H1 (cell line): Measurements from ENCODE around the gene GH1. TPM values are rescaled to one million over a fixed set of nuclear protein-coding genes. Genes with fewer than 3 reads are reported as not detected.

Experiments used
- CTCF ChIA-PET: fragments of 300-600 bp; sonication (Branson Sonifier 250); formaldehyde crosslinking; loops from one replicate; lab custom pipeline; 2021; ENCODE audit not compliant: partially characterized antibody; lab: Charles Lee
- POLR2A ChIA-PET: fragments of 300-600 bp; sonication (Branson Sonifier 250); formaldehyde crosslinking; loops from one replicate; lab custom pipeline; 2021; ENCODE audit warnings: inconsistent platforms; ENCODE audit not compliant: partially characterized antibody; lab: Charles Lee
- DNase-seq, 2 experiments: peaks; one replicate each; pipeline versions ENCODE4 v3.0.0 to v3.0.0-alpha.2; 2010 to 2022; ENCODE audit warnings: low spot score in 2 of 2, low read depth in 1 of 2, mixed read lengths in 1 of 2
- FAIRE-seq: peaks from 2 replicates; lab custom pipeline; 2011; peaks lifted over from hg19 to GRCh38; lab: Jason Lieb, UNC
- H2AFZ ChIP-seq: 2 replicates; pipeline ENCODE4 v1.8.1; 2012; ENCODE audit warnings: low read length, inconsistent platforms
- H2AK5ac ChIP-seq: 2 replicates; pipeline ENCODE4 v1.6.1; 2013; ENCODE audit warnings: low read depth, low read length
- H2BK120ac ChIP-seq: replicated peaks from 2 replicates; pipeline ENCODE3; 2013; ENCODE audit warnings: low read depth, low read length, inconsistent platforms
- H2BK12ac ChIP-seq: 2 replicates; pipeline ENCODE4 v1.6.1; 2013; ENCODE audit warnings: low read depth, low read length
- H2BK15ac ChIP-seq: 2 replicates; pipeline ENCODE4 v1.6.1; 2013; ENCODE audit warnings: low read length
- H2BK20ac ChIP-seq: 2 replicates; pipeline ENCODE4 v1.6.1; 2013; ENCODE audit warnings: low read length
- H2BK5ac ChIP-seq: 2 replicates; pipeline ENCODE4 v1.6.1; 2013; ENCODE audit warnings: low read depth, low read length
- H3K14ac ChIP-seq: 2 replicates; pipeline ENCODE4 v1.6.1; 2013; ENCODE audit warnings: inconsistent platforms; ENCODE audit not compliant: insufficient read length
- H3K18ac ChIP-seq: 2 replicates; pipeline ENCODE4 v1.6.1; 2013; ENCODE audit warnings: low read length; ENCODE audit errors: extremely low read depth
- H3K23ac ChIP-seq: 2 replicates; pipeline ENCODE4 v1.6.1; 2013; ENCODE audit warnings: inconsistent platforms; ENCODE audit not compliant: insufficient read length
- H3K23me2 ChIP-seq: 2 replicates; pipeline ENCODE4 v1.6.1; 2013; ENCODE audit warnings: low read depth, low read length
- H3K27ac ChIP-seq: 2 replicates; pipeline ENCODE4 v1.6.1; 2011; ENCODE audit warnings: low read depth, low read length, inconsistent platforms
- H3K27me3 ChIP-seq, 4 experiments: replicated peaks in 1 of 4; 1 replicate in 1 of 4; 2 replicates in 3 of 4; pipeline versions ENCODE4 v1.6.1 to v1.8.1; 2011 to 2013; ENCODE audit warnings: low read length in 3 of 4, mild to moderate bottlenecking in 3 of 4, inconsistent platforms in 2 of 4, mixed read lengths in 2 of 4, moderate library complexity in 1 of 4; ENCODE audit not compliant: control insufficient read depth in 3 of 4, insufficient read depth in 3 of 4; ENCODE audit errors: extremely low read depth in 1 of 4
- H3K36me3 ChIP-seq, 4 experiments: 2 replicates each; pipeline versions ENCODE4 v1.6.1 to v1.8.1; 2011 to 2013; ENCODE audit warnings: mild to moderate bottlenecking in 4 of 4, low read length in 3 of 4, moderate library complexity in 2 of 4, control low read depth in 1 of 4, inconsistent platforms in 1 of 4; ENCODE audit not compliant: insufficient read depth in 4 of 4, control insufficient read depth in 2 of 4
- H3K4ac ChIP-seq: replicated peaks from 2 replicates; pipeline ENCODE3; 2013; ENCODE audit warnings: low read length, low read depth, mixed read lengths, inconsistent platforms; ENCODE audit not compliant: insufficient read length
- H3K4me1 ChIP-seq, 4 experiments: replicated peaks in 1 of 4; 1 replicate in 1 of 4; 2 replicates in 3 of 4; pipeline versions ENCODE4 v1.6.1 to v1.8.1; 2011 to 2013; ENCODE audit warnings: low read length in 3 of 4, inconsistent platforms in 2 of 4, mixed read lengths in 1 of 4; ENCODE audit not compliant: insufficient read depth in 4 of 4, control insufficient read depth in 3 of 4
- H3K4me2 ChIP-seq, 2 experiments: 2 replicates each; pipeline versions ENCODE4 v1.6.1 to v1.8.1; 2011 to 2013; ENCODE audit warnings: low read depth in 2 of 2, low read length in 2 of 2, control low read depth in 1 of 2, inconsistent platforms in 1 of 2, mild to moderate bottlenecking in 1 of 2; ENCODE audit not compliant: insufficient read depth in 1 of 2
- H3K4me3 ChIP-seq, 4 experiments: fragments of 200-600, 300-600 bp in 1 of 4; sonication (generic), shearing (Covaris generic), sonication (Bioruptor Twin) in 1 of 4; 2 replicates each; pipeline versions ENCODE4 v1.5.1 to v1.8.1; 2011 to 2016; ENCODE audit warnings: low read length in 4 of 4, low read depth in 3 of 4, control low read depth in 2 of 4, inconsistent platforms in 2 of 4, mild to moderate bottlenecking in 2 of 4, mixed read lengths in 1 of 4, moderate library complexity in 1 of 4; ENCODE audit not compliant: insufficient read depth in 2 of 4; ENCODE audit errors: extremely low read depth in 1 of 4
- H3K56ac ChIP-seq: replicated peaks from 2 replicates; pipeline ENCODE3; 2013; ENCODE audit warnings: low read depth, mild to moderate bottlenecking, mixed read lengths, low read length, inconsistent platforms; ENCODE audit not compliant: insufficient read length
- H3K79me1 ChIP-seq: 2 replicates; pipeline ENCODE4 v1.6.1; 2013; ENCODE audit warnings: low read depth, low read length, control low read depth
- H3K79me2 ChIP-seq, 2 experiments: 2 replicates each; pipeline versions ENCODE4 v1.6.1 to v1.8.1; 2012 to 2013; ENCODE audit warnings: low read length in 2 of 2, mild to moderate bottlenecking in 2 of 2, inconsistent platforms in 1 of 2; ENCODE audit not compliant: insufficient read depth in 2 of 2, control insufficient read depth in 1 of 2
- H3K9ac ChIP-seq, 4 experiments: replicated peaks in 1 of 4; 1 replicate in 1 of 4; 2 replicates in 3 of 4; pipeline versions ENCODE4 v1.6.1 to v1.8.1; 2011 to 2013; ENCODE audit warnings: low read depth in 3 of 4, low read length in 3 of 4, control low read depth in 2 of 4, mild to moderate bottlenecking in 2 of 4, moderate library complexity in 2 of 4, inconsistent platforms in 1 of 4; ENCODE audit errors: extremely low read depth in 1 of 4
- H3K9me3 ChIP-seq, 2 experiments: 2 replicates each; pipeline versions ENCODE4 v1.6.1 to v1.8.1; 2012 to 2013; ENCODE audit warnings: mild to moderate bottlenecking in 2 of 2, moderate library complexity in 2 of 2, control low read depth in 1 of 2, inconsistent platforms in 1 of 2, low read depth in 1 of 2, low read length in 1 of 2, mixed read lengths in 1 of 2; ENCODE audit not compliant: insufficient read depth in 2 of 2
- H4K20me1 ChIP-seq, 2 experiments: replicated peaks in 1 of 2; 2 replicates each; pipeline versions ENCODE3 to v1.8.1; 2011 to 2013; ENCODE audit warnings: inconsistent platforms in 2 of 2, low read length in 2 of 2, mild to moderate bottlenecking in 1 of 2; ENCODE audit not compliant: insufficient read depth in 2 of 2, control insufficient read depth in 1 of 2
- H4K5ac ChIP-seq: 2 replicates; pipeline ENCODE4 v1.6.1; 2013; ENCODE audit warnings: low read length, low read depth, mixed read lengths, inconsistent platforms; ENCODE audit not compliant: insufficient read length
- H4K8ac ChIP-seq: 2 replicates; pipeline ENCODE4 v1.8.0; 2013; ENCODE audit warnings: mild to moderate bottlenecking, moderate library complexity, low read length, inconsistent platforms; ENCODE audit not compliant: insufficient read depth; ENCODE audit errors: extremely low read depth
- H4K91ac ChIP-seq: replicated peaks from 2 replicates; pipeline ENCODE3; 2013; ENCODE audit warnings: low read length, mixed read lengths, inconsistent platforms; ENCODE audit not compliant: insufficient read length
- CTCF ChIP-seq, 3 experiments: IDR thresholded peaks; 1 replicate in 2 of 3; 2 replicates in 1 of 3; pipeline versions ENCODE4 v1.5.1 to v1.6.1; 2011; ENCODE audit warnings: low read length in 3 of 3, mild to moderate bottlenecking in 3 of 3, inconsistent platforms in 2 of 3, low read depth in 1 of 3, moderate library complexity in 1 of 3; ENCODE audit not compliant: insufficient read depth in 1 of 3; ENCODE audit errors: control extremely low read depth in 1 of 3
- SP1 ChIP-seq: IDR thresholded peaks from 2 replicates; pipeline ENCODE4 v1.6.1; 2011; ENCODE audit warnings: low read depth, low read length
- WGBS, 2 experiments: shearing (Covaris generic) in 1 of 2; methylation state at CpG; one replicate each; pipeline versions ENCODE4 v1.1.6 to v1.1.7; 2013 to 2015; ENCODE audit warnings: low lambda C conversion rate in 2 of 2, mixed read lengths in 2 of 2, inconsistent platforms in 1 of 2, low coverage in 1 of 2, missing lambda C conversion rate in 1 of 2; ENCODE audit not compliant: insufficient replicate concordance in 2 of 2, insufficient coverage in 1 of 2, insufficient read length in 1 of 2; ENCODE audit errors: extremely low coverage in 1 of 2, missing lambda C conversion rate in 1 of 2; 5-methylcytosine and 5-hydroxymethylcytosine counted together
- polyA plus RNA-seq, 7 experiments: library from polyadenylated mRNA; depleted of rRNA in 3 of 7; stranded (reverse) in 5 of 7; unstranded in 2 of 7; fragments of >200 nt in 5 of 7; fragments of 200-250 nt in 2 of 7; gene quantifications; 1 replicate in 5 of 7; 2 replicates in 1 of 7; 4 replicates in 1 of 7; pipeline versions ENCODE4 v1.2.1 to v1.2.3, GENCODE V29; 2011 to 2013; ENCODE audit warnings: missing spikeins in 2 of 7, mixed read lengths in 2 of 7
- total RNA-seq: library from RNA; stranded (reverse); fragmentation: NEBNext Ultra II Directional; extraction: Animal tissue kit (Norgen Biotek cat#: 25700); gene quantifications from 2 replicates; pipeline ENCODE4 v1.2.1, GENCODE V29; 2021

GH1 gene
- total and polyA plus RNA-seq, 2 of the 8 experiments (the other 6 are each of a cell fraction or from before 2014, with no cell fraction given) = 0.41 TPM; not detected in 1

DNA sequence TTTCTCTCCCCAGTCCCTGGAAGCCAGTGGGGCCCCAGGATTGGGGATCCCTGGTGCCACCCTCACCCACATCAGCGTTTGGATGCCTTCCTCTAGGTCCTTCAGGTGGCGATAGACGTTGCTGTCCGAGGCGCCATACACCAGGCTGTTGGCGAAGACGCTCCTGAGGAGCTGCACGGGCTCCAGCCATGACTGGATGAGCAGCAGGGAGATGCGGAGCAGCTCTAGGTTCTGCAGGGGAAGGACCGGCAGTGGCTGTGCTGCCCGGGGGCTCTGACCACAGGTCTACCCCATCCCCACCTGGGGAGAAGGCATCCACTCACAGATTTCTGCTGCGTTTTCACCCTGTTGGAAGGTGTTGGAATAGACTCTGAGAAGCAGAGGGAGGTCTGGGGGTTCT, 37.9 kb downstream of the GH1 start:
- no peaks in the 10 kb centered on the region for H3K79me1 ChIP-seq
- no peak overlapping the region for H3K56ac ChIP-seq
- H3K79me2 ChIP-seq = no peaks in the 10 kb centered on the region
- no peak overlapping the region for H2AK5ac ChIP-seq
- peak overlapping the region; percentile 97 for H2AFZ ChIP-seq
- POLR2A ChIA-PET = interaction anchor here (0.8 kb wide), 1 partner anchor 15 kb away, joined by 3 read pairs; no protein-coding TSS in a partner anchor
- no peaks in the 10 kb centered on the region for H3K23me2 ChIP-seq
- H3K4me1 ChIP-seq = peaks cover 3 to 15% (median 8%) of the 10 kb centered on the region in 4 experiments
- H3K4me3 ChIP-seq = peak overlapping the region in 1 of 4 experiments; percentile 33; a peak in 1 of 8 replicates
- peak overlapping the region; percentile 81; the same call in 1 of the 2 replicates for H2BK15ac ChIP-seq
- no peaks in the 10 kb centered on the region for H3K9me3 ChIP-seq
- no peak overlapping the region for H4K5ac ChIP-seq
- no peak overlapping the region for H3K23ac ChIP-seq
- no peak overlapping the region for H3K27ac ChIP-seq
- H2BK120ac ChIP-seq = no peak overlapping the region
- H2BK12ac ChIP-seq = 0 out of 2 replicates have a peak overlapping the region, but pooled peaks have one; percentile 2
- peak overlapping the region; percentile 7 to 39; a peak in 3 of 4 replicates for H3K4me2 ChIP-seq
- H4K91ac ChIP-seq = no peak overlapping the region
- 0 out of 2 replicates have a peak overlapping the region, but pooled peaks have one; percentile 61 for H2BK20ac ChIP-seq
- no peak overlapping the region for H3K4ac ChIP-seq
- no peak overlapping the region; the same call in 1 of the 2 replicates for H3K18ac ChIP-seq
- no peaks in the 10 kb centered on the region for H3K27me3 ChIP-seq
- no peak overlapping the region; the same call in 1 of the 2 replicates for H4K8ac ChIP-seq
- 87% methylated on average over 9 of the region's 12 CpGs; no CpG with 5 or more reads in 1 of the 2 experiments for WGBS, 2 experiments
- TF ChIP-seq SP1 (no peak), CTCF (IDR thresholded peaks at IDR 0.05; ENCODE audit: control extremely low read depth in 1 of 3, insufficient read depth in 1 of 3, low read depth in 1 of 3, low read length in 3 of 3) (peak in 1 of 3 experiments; percentile 1; a peak in 1 of 4 replicates)
- TF ChIP-seq, all 59 proteins: peak for 1
- CTCF ChIA-PET = interaction anchor here (0.6 to 4.5 kb wide), 19 partner anchors 14 to 475 kb away, joined by 3 to 66 read pairs (median 5); partner anchors contain the start of genes CSHL1, GH1 and ICAM2
- H3K36me3 ChIP-seq = no peaks in the 10 kb centered on the region
- DNase-seq = no peak
- no peak for FAIRE-seq
- H4K20me1 ChIP-seq = no peaks in the 10 kb centered on the region
- no peak overlapping the region for H3K9ac ChIP-seq
- no peak overlapping the region for H3K14ac ChIP-seq
- no peak overlapping the region for H2BK5ac ChIP-seq
